ENCODE data around the gene TMEM178A.
"Not testable (repeated sequence)": the region's sequence is repeated elsewhere in the genome, so short reads cannot be mapped to it uniquely, and the experiment has no call there.

GRCh38 chr2:39628346-39628745 is 37.4 kb upstream of the TMEM178A start:
- TF ChIP-seq CTCF, POLR2A (IDR thresholded peaks at IDR 0.05): not testable (repeated sequence)
